ENCODE measurements around the gene SKIL. TPM values are rescaled to one million over a fixed set of nuclear protein-coding genes. Genes with fewer than 3 reads are reported as not detected.
"Not testable (repeated sequence)": the region's sequence is repeated elsewhere in the genome, so short reads cannot be mapped to it uniquely, and the experiment has no call there.

Gene SKIL
- total RNA-seq, 1 donor from 2014 or later = 123 TPM

DNA sequence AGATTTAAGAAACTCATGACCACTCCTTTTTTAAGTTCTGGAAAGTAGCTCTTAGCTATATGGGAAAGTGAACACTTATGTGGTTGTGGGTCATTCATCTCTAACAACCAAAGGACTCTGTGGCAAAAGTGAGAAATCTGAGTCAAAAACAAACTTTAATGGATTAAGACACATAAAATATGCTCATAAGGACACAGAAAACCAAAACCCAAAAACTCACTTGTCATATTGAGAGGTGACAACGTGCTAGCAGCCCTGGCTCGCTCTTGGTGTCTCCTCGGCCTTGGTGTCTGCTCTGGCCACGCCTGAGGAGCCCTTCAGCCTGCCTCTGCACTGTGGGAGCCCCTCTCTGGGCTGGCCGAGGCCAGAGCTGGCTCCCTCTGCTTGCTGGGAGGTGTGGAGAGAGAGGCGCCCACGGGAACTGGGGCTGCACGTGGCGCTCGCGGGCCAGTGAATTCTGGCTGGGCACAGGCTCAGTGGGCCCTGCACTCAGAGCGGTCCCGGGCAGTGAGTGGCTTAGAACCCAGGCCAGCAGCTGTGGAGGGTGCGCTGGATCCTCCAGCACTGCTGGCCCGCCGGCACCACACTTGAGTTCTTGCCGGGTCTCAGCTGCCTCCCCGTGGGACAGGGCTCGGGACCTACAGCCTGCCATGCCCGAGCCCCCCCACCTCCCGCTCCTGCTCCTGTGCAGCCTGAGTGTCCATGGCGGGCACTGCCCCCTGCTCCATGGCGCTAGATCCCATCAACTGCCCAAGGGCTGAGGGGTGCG lies 30.3 kb upstream of the SKIL start:
- Mint-ChIP-seq H3K9me3 (peaks cover 3% of the 10 kb centered on the region), H3K4me3 (no peak overlapping the region), H3K36me3 (ENCODE audit: low read depth) (no peaks in the 10 kb centered on the region), H3K4me1 (peaks cover 25% of the 10 kb centered on the region), H3K27ac (no peak overlapping the region), H3K27me3 (no peaks in the 10 kb centered on the region)
- ATAC-seq (ENCODE audit: low read depth) (no peak), DNase-seq (no peak)
- no peak for TF ChIP-seq CTCF (IDR thresholded peaks at IDR 0.05)
- POLR2A ChIA-PET = interaction anchor here (1.8 to 4.2 kb wide), 2 partner anchors 26 to 30 kb away, joined by 6 to 32 read pairs; partner anchors contain the start of gene SKIL
- CTCF ChIA-PET = interaction anchor here (0.8 to 1.2 kb wide), 2 partner anchors 43 to 363 kb away, joined by 3 read pairs; no protein-coding TSS in a partner anchor
- intact Hi-C loops (cut with micrococcal nuclease) = no loop called here

DNA sequence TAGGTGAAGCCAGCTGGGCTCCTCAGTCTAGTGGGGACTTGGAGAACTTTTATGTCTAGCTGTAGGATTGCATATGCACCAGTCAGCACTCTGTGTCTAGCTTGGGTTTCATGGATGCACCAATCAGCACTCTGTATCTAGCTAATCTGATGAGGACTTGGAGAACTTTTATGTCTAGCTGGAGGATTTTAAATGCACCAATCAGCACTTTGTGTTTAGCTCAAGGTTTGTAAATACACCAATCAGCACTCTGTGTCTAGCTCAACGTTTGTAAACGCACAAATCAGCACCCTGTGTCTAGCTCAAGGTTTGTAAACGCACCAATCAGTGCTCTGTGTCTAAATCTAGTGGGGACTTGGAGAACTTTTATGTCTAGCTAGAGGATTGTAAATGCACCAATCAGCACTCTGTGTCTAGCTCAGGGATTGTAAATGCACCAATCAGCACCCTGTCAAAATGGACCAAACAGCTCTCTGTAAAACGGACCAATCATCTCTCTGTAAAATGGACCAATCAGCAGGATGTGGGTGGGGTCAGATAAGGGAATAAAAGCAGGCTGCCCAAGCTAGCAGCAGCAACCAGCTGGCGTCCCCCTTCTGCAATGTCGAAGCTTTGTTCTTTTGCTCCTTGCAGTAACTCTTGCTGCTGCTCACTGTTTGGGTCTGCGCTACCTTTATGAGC lies 29.5 kb upstream of the SKIL start:
- intact Hi-C loops (cut with micrococcal nuclease); H3K36me3 Mint-ChIP-seq (ENCODE audit: low read depth); H3K27me3 Mint-ChIP-seq; H3K4me3 Mint-ChIP-seq; DNase-seq; ATAC-seq (ENCODE audit: low read depth); H3K9me3 Mint-ChIP-seq; H3K27ac Mint-ChIP-seq: not testable (repeated sequence)
- peaks cover 26% of the 10 kb centered on the region for H3K4me1 Mint-ChIP-seq
- ChIA-PET CTCF (interaction anchor here (0.8 to 1.2 kb wide), 3 partner anchors 10 to 363 kb away, joined by 3 read pairs; no protein-coding TSS in a partner anchor), POLR2A (interaction anchor here (1.8 to 4.2 kb wide), 2 partner anchors 25 to 29 kb away, joined by 6 to 32 read pairs; partner anchors contain the start of gene SKIL)

DNA sequence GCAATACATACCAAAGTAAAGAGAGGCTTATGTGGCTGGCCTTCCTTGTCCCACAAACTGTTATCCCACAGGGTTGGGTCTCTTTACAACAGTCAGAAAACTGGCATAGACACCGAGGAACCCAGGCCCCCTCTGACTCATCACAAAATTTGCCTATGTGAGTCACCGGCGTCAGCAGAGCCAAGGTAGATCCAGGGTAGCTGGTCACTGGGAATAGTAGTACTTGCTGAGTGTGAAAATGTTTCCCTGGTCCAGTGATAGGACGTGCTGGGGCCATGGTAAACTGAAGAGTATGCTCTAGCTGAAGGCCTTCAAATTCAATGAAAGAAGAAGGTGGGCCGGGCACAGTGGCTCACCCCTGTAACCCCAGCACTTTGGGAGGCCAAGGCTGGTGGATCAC lies 27.1 kb upstream of the SKIL start:
- H3K36me3 Mint-ChIP-seq (ENCODE audit: low read depth) = no peaks in the 10 kb centered on the region
- no peak for TF ChIP-seq CTCF (IDR thresholded peaks at IDR 0.05)
- ATAC-seq (ENCODE audit: low read depth) = peak; percentile 79
- H3K9me3 Mint-ChIP-seq = peaks cover 4% of the 10 kb centered on the region
- peak overlapping the region; percentile 32 for H3K4me3 Mint-ChIP-seq
- intact Hi-C loops (cut with micrococcal nuclease) = loop anchor here (2.0 kb wide), 1 partner anchor 14 kb away; no protein-coding TSS in a partner anchor
- no peak for DNase-seq
- H3K27ac Mint-ChIP-seq = peak overlapping the region; percentile 53
- CTCF ChIA-PET = no interaction called here
- H3K27me3 Mint-ChIP-seq = no peaks in the 10 kb centered on the region
- H3K4me1 Mint-ChIP-seq = peaks cover 26% of the 10 kb centered on the region
- POLR2A ChIA-PET = interaction anchor here (0.9 to 4.2 kb wide), 2 partner anchors 26 to 33 kb away, joined by 3 to 32 read pairs; partner anchors contain the start of gene SKIL

GRCh38 chr3:170331143-170331542 lies 26.4 kb upstream of the SKIL start:
- peak overlapping the region; percentile 24 for H3K27ac Mint-ChIP-seq
- intact Hi-C loops (cut with micrococcal nuclease) = loop anchor here (1.0 to 2.0 kb wide), 3 partner anchors 14 to 27 kb away; no protein-coding TSS in a partner anchor
- ChIA-PET CTCF (no interaction called here), POLR2A (interaction anchor here (0.7 to 4.2 kb wide), 2 partner anchors 26 to 520 kb away, joined by 5 to 32 read pairs; partner anchors contain the start of gene SKIL)
- no peak for DNase-seq
- H3K4me1 Mint-ChIP-seq = peaks cover 26% of the 10 kb centered on the region
- no peak for TF ChIP-seq CTCF (IDR thresholded peaks at IDR 0.05)
- no peaks in the 10 kb centered on the region for H3K36me3 Mint-ChIP-seq (ENCODE audit: low read depth)
- ATAC-seq (ENCODE audit: low read depth) = peak; percentile 63
- peaks cover 4% of the 10 kb centered on the region for H3K9me3 Mint-ChIP-seq
- no peak overlapping the region for H3K4me3 Mint-ChIP-seq
- H3K27me3 Mint-ChIP-seq = no peaks in the 10 kb centered on the region

DNA sequence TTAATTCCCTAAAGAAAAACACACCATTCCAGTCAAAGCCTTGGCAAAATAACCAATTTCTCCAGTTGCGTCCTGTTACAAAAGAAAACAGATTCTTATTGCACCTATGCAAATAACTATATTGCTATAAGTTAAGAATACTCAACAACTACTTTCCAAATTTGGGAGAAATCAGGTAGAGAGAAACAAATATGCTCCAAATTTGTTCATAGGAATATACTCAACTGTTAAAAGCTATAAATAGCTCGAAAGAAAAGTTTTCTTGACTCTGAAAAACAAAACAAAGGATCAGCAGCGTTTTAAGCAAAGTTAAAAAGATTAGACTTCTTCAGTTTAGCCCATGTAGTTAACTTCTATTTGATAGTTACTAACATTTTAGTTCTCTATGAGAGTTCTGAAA lies 20.1 kb upstream of the SKIL start:
- intact Hi-C loops (cut with micrococcal nuclease) = no loop called here
- no peak for ATAC-seq (ENCODE audit: low read depth)

More for the DNA sequence above, 20.1 kb upstream of the SKIL start:
- Mint-ChIP-seq H3K27me3 (no peaks in the 10 kb centered on the region), H3K9me3 (peaks cover 9% of the 10 kb centered on the region), H3K36me3 (ENCODE audit: low read depth) (no peaks in the 10 kb centered on the region), H3K4me1 (peaks cover under 1% of the 10 kb centered on the region), H3K4me3 (no peak overlapping the region), H3K27ac (no peak overlapping the region)
- ChIA-PET CTCF (no interaction called here), POLR2A (interaction anchor here (2.5 kb wide), 1 partner anchor 19 kb away, joined by 15 read pairs; the partner anchor contains the start of gene SKIL)
- no peak for DNase-seq
- TF ChIP-seq CTCF (IDR thresholded peaks at IDR 0.05) = no peak
